DOHH2 (cell line): ENCODE measurements around the gene C1QTNF5.

ENCODE experiments used
- EZH2phosphoT487 ChIP-seq: fragments of 200-600 bp; sonication (generic); IDR thresholded peaks from 2 replicates; pipeline ENCODE4 v1.6.1; 2017; ENCODE audit warnings: borderline replicate concordance, mild to moderate bottlenecking, antibody characterized with exemption, low read length, moderate library complexity, mixed read lengths
- TF ChIP-seq, protein P1 (sequence below): fragments of 200-600 bp; sonication (generic); IDR thresholded peaks from one replicate; pipeline ENCODE4 v1.5.1; 2014; ENCODE audit warnings: antibody characterized with exemption, mild to moderate bottlenecking, low read depth, low read length; ENCODE audit not compliant: poor library complexity, severe bottlenecking

DNA sequence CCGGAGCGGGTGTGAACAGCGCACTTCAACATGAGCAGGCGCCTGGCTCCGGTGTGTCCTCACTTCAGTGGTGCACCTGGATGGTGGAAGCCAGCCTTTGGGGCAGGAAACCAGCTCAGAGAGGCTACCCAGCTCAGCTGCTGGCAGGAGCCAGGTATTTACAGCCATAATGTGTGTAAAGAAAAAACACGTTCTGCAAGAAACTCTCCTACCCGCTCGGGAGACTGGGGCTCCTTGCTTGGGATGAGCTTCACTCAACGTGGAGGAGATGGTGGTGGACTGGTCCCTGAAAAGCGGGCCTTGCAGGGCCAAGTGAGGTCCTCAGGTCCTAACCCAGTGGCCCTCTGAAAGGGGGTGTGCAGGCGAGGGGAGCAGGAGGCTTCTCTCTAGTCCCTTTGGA, 31.3 kb downstream of the C1QTNF5 start:
- TF ChIP-seq, protein P1, sequence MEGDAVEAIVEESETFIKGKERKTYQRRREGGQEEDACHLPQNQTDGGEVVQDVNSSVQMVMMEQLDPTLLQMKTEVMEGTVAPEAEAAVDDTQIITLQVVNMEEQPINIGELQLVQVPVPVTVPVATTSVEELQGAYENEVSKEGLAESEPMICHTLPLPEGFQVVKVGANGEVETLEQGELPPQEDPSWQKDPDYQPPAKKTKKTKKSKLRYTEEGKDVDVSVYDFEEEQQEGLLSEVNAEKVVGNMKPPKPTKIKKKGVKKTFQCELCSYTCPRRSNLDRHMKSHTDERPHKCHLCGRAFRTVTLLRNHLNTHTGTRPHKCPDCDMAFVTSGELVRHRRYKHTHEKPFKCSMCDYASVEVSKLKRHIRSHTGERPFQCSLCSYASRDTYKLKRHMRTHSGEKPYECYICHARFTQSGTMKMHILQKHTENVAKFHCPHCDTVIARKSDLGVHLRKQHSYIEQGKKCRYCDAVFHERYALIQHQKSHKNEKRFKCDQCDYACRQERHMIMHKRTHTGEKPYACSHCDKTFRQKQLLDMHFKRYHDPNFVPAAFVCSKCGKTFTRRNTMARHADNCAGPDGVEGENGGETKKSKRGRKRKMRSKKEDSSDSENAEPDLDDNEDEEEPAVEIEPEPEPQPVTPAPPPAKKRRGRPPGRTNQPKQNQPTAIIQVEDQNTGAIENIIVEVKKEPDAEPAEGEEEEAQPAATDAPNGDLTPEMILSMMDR = no peak
- no peak for TF ChIP-seq EZH2phosphoT487
